ENCODE measurements around the gene CGB2. TPM values are rescaled to one million over a fixed set of nuclear protein-coding genes. Genes with fewer than 3 reads are reported as not detected.
"Not testable (repeated sequence)": the region's sequence is repeated elsewhere in the genome, so short reads cannot be mapped to it uniquely, and the experiment has no call there.

Gene CGB2
- total RNA-seq, 2 donors from 2014 or later, result not detected

DNA sequence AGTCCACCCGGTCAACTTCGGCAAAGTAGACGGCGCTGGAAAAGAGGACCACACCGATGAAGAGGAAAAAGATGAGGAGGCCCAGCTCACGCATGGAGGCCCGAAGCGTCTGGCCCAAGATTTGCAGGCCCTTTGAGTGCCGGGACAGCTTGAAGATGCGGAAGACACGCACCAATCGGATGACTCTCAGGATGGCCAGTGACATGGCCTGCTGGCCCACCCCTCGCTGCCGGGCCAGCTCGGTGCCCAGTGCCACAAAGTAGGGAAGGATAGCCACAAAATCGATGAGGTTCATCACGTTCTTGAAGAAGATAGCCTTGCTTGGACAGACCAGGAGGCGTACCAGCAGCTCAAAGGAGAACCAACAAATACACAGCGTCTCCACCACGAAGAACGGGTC, 38.7 kb downstream of the CGB2 start:
- TF ChIP-seq CTCF (IDR thresholded peaks at IDR 0.05), result no peak
- Histone ChIP-seq H3K4me3 (no peak overlapping the region), H3K27ac (no peak overlapping the region), H3K4me1 (peaks cover 0 to 23% of the 10 kb centered on the region in 2 donors), H3K27me3 (peaks cover 4 to 6% of the 10 kb centered on the region in 2 donors), H3K9me3 (no peaks in the 10 kb centered on the region), H3K36me3 (no peaks in the 10 kb centered on the region)
- no peak for DNase-seq (ENCODE audit: low spot score)

- peaks cover 4 to 6% of the 10 kb centered on the region in 2 donors for H3K27me3 ChIP-seq
- peaks cover 0 to 11% of the 10 kb centered on the region in 2 donors for H3K4me1 ChIP-seq
- no peak for DNase-seq (ENCODE audit: low spot score)
- no peak overlapping the region for H3K27ac ChIP-seq
- H3K4me3 ChIP-seq, result peak overlapping the region in 1 of 2 donors; percentile 33
- H3K36me3 ChIP-seq, result no peaks in the 10 kb centered on the region
- no peak for TF ChIP-seq CTCF (IDR thresholded peaks at IDR 0.05)
- H3K9me3 ChIP-seq, result no peaks in the 10 kb centered on the region
Measured at GRCh38 chr19:49071860-49072547, 40.3 kb downstream of the CGB2 start.

DNA sequence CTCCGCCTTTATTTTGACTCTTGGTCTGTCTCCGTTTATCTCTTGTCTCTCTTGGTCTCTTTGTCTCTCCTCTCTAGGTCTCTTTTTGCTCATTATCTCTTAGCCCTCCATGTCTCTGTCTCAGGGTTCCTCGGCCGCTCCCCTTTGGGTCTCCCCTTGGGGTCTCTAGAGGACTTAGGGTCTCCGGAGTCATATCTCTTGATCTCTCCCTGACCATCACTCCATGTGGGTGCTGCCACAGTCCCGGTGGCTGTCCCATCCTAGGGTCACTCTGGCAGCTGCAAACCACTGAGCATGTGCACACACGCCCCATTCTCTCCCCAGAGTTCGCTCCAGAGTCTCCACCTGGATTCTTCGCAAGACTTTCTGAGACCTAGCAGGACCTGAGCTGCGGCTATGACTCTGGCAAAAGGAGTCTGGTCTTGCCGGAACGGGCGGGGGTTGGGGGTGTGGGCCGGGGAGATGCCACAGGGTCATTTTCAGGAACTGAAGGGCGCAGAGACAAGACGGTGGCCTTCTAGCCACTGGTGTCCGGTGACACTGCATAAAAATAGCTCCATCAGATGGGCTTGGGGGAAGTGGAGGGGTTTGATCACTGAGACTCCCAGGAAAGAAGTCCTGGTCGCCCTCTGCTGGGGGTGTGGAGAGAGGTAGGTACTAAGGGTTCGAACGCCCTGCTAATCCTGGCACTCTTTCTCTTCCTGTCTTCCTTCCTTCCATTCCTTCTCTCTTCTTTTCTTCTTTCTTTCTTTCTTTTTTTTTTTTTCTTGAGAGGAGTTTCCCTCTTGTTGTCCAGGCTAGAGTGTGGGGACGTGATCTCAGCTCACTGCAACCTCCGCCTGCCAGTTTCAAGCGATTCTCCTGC, 42.1 kb downstream of the CGB2 start:
- no peak overlapping the region for H3K4me3 ChIP-seq
- H3K9me3 ChIP-seq, result no peaks in the 10 kb centered on the region
- peak overlapping the region; percentile 65 to 70 for H3K27ac ChIP-seq
- DNase-seq (ENCODE audit: low spot score), result no peak
- H3K27me3 ChIP-seq, result peaks cover 4 to 6% of the 10 kb centered on the region in 2 donors
- no peaks in the 10 kb centered on the region for H3K36me3 ChIP-seq
- H3K4me1 ChIP-seq, result peaks cover 0 to 5% of the 10 kb centered on the region in 2 donors
- peak in 1 of 2 donors; percentile 47 for TF ChIP-seq CTCF (IDR thresholded peaks at IDR 0.05)

DNA sequence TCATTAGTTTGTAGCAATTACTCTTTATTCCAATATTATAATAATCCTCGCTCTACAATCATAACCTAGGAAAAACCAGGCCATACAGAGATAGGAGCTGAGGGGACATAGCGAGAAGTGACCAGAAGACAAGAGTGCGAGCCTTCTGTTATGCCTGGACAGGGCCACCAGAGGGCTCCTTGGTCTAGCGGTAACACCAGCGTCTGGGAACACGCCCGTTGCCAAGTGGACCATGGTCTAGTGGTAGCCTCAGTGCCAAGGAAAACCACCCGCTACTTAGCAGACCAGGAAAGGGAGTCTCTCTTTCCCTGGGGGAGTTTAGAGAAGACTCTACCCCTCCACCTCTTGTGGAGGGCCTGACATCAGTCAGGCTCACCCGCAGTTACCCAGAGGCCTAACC, 43.2 kb downstream of the CGB2 start:
- DNase-seq (ENCODE audit: low spot score), result peak; percentile 78
- H3K27ac ChIP-seq, H3K9me3 ChIP-seq, H3K4me1 ChIP-seq, H3K4me3 ChIP-seq, H3K27me3 ChIP-seq, H3K36me3 ChIP-seq: not testable (repeated sequence)
- peak; percentile 58 to 77 for TF ChIP-seq CTCF (IDR thresholded peaks at IDR 0.05)

- Histone ChIP-seq H3K4me3 (no peak overlapping the region), H3K27ac (no peak overlapping the region), H3K27me3 (no peaks in the 10 kb centered on the region), H3K9me3 (no peaks in the 10 kb centered on the region), H3K4me1 (peaks cover 0 to 5% of the 10 kb centered on the region in 2 donors), H3K36me3 (no peaks in the 10 kb centered on the region)
- TF ChIP-seq CTCF (IDR thresholded peaks at IDR 0.05), result no peak
- DNase-seq (ENCODE audit: low spot score), result no peak
Measured at GRCh38 chr19:49080392-49080791, 48.7 kb downstream of the CGB2 start.

Data from right atrium auricular region (tissue), 2 donors.